HG02571 (cell line): ENCODE results near the gene TRA2B.

ENCODE experiments used
- ATAC-seq: cut with Tn5 transposase; IDR thresholded peaks from one replicate; pipeline ENCODE4 v1.9.1; 2021; ENCODE audit warnings: mild to moderate bottlenecking, moderate library complexity; ENCODE audit not compliant: unreplicated experiment

TRA2B gene

DNA sequence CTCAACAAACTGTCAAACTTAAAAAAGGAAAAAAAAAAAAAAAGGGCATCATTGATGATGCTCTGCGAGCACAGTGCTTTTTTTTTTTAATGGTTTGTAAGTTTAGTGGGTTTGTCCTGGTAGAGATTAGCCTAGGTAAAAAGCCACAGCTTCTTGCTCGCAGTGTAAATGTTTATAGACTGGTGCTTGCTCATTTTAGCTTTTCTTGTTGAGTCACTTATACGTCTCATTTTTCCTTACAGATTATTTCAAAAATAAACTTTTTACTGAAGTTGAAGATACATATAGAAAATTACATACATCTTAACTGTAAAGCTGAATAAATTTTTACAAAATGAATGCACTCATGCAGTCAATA, 16.5 kb upstream of the TRA2B start:
- ATAC-seq: no peak

DNA sequence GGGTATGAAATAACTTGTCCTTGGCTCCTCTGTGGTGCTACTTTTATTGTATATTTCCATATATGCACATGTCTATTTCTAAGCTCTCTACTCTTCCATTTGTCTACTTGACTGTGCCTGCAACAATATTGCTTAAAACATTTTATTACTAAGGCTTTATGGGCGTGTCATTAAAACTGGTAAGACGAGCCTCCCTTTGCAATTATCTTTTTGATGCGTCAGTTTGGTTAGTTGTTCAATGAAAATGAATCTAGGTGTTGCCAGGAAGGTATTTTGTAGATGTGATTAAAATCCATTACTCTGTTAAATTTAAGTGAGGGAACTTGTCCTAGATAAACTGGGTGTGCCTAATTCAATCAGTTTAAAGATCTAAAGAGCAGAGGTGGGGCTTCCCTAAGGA, 12.9 kb upstream of the TRA2B start:
- ATAC-seq: no peak

GRCh38 chr3:185949515-185949914, 11.7 kb upstream of the TRA2B start:
- no peak for ATAC-seq

DNA sequence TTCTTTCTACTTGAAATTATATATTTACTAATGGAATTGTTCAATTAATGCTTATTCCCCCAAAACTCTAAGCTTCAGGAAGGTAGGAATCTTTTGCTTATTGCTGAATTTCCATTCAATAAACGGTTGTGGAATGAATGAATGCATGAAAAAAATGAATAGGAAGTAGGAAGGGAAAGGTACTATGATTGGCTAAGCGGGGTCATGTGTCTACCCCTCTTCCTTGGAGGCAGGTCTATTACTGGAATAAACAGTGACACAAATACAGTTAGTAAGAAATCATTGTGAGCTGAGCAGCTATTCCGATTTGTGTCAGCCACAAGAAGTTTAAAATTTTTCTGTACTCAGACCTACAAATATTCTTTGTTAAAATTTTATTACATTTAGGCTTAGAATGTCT, 10.5 kb upstream of the TRA2B start:
- no peak for ATAC-seq

- ATAC-seq: no peak
Measured at GRCh38 chr3:185943760-185944106, 5.9 kb upstream of the TRA2B start.

DNA sequence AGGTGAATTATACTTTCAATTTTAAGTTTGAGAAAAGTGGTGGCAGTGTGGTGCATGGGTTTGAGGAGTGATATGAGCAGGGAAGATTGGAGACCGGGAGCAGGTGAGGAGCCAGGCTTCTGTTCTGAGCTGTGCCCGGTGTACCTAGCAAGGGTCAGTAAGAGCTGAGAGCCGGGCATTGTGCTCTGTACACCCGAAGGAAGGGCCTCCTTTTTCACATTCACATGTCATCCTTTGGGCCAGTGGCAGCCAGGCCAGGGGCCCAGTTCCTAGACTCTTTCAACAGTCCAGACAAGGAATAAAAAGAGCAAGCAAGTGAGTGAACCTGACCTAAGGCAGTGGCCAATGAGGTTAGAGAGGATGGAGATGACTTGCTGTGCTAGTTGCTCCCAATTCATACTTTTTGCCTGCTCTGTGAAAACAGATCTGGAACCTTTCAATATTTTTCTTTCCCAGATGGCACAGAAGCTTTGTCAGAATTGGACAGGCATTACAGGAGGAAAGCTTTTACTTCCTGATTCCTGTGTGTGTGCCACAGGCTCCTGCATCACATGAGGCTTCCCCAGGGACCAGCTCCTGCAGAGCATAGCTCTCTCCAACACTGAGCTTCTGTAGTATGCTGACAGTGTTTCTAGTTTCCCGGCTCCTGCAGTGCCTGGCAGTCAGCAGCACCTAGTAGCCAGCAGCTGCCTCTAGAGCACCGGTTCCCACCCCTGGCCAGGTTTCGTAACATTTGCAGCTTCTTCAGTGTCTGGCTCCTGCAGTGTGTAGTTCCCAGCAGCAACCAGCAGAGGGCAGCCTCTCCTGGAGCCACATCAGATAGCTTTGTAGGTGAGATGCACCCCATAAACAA, 5.3 kb upstream of the TRA2B start:
- peak; percentile 95 for ATAC-seq

GRCh38 chr3:185942396-185942795, 4.6 kb upstream of the TRA2B start:
- ATAC-seq: no peak

DNA sequence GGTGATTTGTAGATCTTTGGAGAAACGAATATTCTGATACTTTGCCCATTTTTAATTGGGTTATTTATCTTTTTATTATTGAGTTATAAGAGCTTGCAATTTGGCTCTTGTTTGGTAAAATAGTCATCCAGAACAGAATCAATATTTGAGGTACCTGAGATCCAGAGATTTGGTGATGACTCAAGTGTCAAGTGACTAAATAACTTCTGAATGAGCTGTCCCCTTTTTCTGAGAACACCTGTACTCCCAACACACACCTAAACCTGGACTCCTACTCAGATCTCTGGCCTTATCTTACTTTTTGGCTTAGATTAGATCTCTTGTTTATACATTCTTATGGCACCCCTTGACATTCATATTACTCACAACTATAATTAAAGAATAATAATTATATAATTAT, 3.1 kb upstream of the TRA2B start:
- no peak for ATAC-seq

DNA sequence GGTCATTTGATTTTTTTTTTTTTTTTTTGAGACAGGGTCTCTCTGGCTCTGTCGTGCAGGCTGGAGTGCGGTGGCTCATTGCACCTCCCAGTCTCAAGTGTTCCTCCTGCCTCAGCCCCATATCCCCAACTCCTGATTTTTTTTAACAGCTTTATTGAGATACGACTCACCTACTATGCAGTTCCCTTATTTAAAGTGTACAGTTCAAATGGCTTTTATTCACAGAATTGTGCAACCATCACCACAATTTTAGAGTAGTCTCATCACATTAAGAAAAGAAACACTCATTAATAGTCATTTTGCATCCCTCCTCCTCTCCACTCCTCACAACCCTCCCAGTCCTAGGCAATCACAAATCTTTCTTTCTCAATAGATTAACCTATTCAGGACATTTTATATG, 1.9 kb upstream of the TRA2B start:
- ATAC-seq: no peak

DNA sequence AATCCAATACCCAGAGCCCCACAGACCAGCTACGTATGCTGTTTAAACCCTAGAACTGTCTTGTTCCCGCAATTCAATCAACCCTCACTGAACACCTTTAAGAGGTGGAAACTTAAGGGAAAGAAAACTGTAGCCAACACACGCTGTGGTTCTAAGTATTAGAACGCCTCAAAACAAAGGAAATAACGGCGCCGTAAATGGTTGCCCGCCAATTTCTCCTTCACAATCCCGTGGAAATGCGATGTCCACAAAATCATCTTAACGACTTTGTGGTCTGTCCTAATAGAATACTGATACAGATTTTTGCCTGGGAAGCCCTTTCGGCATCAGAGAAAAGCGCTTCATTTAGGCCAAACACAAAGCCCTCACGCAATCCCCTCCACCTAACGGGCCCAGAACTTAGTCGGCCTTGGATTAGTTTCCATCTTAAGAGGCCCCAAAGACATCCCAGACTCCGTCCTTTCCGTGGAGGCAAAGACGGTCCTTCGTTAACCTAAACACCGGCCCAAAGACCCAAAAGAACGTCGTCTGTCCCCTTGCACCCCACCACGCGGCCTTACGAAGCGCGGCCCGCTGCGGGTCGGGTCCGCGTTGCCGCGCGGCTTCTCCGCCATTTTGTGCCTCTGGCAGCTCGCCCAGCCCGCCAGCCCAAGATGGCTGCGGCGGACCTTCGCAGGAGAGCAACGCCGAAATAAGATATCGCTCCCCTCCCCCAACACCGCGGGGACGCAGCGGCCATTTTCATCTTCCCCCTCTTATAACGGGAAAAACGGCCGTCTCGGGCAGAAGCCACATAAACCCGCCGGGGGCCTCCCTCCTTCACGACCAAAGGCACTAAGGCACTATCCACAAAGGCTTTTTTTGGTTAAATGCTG, 763 bp downstream of the TRA2B start:
- ATAC-seq: peak; percentile 48

DNA sequence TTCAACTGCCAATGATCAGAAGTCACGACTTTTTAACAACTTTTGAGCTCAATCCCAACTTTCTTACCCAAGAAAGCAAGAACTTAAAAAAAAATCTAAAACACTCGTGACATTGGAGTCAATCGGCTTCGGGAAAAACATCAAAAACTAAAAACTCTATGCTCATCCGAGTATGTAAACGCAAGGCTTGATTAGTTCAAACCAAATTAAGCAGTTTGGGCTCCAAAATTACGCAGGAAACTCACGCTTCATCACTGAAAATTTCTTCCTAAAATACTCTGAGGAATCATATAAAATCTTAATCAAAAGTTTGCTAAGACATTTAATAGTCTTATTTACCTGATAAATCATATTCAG, 1.6 kb downstream of the TRA2B start:
- no peak for ATAC-seq

DNA sequence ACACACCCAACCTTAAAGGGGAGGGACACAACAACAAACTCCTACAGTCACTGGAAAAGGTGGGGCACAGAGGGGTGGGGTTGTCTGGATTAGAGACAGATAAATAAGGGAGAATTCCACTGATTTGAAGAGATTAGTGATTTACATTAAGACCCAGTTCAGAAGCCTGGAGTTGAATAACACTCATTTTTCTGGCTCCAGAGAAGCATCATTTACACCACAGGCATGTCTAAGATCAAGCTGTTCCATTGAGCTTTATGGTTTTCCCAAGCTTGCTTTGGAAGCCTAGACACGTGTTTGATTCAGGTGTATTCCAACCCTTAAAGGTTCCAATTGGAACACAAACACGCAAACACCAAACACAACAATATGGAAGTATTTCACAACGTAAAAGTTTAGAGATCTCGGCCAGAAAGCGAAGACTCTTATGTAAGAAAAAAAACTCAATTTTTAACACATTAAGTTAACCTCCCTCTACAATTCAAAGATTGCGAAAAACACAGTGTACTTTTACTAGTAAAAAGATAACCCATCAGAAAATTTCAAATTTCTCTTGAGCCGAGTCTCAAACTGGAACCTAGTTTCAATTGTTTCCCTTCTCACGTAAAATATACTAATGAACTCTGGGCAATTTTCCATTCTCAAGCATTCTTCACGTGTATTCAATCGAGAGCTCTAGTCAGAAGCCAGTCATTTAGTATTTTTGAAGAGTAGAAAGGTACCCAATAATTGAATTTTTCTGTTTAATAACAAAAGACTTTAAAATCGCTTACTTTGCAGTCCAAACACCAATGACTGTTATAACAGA, 2.1 kb downstream of the TRA2B start:
- no peak for ATAC-seq

- ATAC-seq: no peak
Measured at GRCh38 chr3:185934767-185935464, 2.9 kb downstream of the TRA2B start.

DNA sequence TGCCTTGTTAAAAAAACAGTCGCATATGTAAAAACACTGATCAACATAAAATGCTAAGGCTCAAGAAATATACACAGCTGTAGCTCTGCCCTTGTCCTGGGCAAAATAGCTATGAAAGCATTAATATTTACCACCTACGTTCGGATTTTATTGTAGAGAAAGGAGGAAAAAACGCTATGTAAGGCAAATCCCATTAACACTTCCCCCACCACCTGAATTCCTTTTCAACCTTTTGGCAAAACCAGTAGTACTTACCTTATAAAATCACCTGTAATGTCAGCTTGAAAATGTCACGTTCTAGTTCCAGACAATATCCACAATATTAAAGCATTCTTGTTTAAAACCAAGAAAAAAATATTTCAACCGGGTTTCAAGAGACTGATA, 3.6 kb downstream of the TRA2B start:
- ATAC-seq: no peak

- ATAC-seq: no peak
Measured at GRCh38 chr3:185933374-185934173, 4.2 kb downstream of the TRA2B start.

GRCh38 chr3:185931777-185932612, 5.8 kb downstream of the TRA2B start:
- ATAC-seq: no peak

DNA sequence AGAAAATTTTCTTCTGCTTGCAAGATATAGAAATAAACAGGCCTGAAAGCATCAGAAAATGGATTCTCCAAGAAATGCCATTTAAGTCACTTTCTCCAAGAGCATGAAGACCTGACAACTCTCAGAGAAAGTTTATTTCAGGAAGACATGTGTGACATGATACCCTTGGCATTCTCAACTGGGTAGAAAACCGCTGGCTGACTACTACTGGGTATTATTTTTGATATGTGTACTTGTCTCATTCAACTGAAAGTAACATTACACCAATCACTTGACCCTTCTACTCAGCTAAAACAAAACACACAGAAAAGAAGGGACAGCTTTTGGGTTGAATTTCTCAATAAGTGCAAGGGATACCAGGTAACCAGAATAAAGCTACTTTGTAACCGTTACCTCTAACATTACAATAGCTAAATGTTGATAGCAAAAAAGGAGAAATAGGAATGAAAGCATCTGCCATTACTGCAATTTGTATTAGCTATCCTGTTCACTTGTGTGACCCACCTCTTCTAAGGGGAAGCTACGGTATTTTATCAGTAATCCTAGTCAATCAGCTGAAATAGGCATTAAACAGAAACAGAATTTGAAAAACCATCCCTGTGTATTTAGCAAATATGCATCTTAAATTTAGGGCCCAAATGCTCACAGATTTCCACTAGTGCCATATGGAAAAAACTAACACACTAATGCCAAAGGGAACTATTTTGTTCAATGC, 7.3 kb downstream of the TRA2B start:
- no peak for ATAC-seq
